SH-SY5Y (cell line): ENCODE measurements around the gene TMEM165.

Experiments
- GATA2 ChIP-seq: IDR thresholded peaks from 2 replicates; pipeline ENCODE4 v1.6.1; 2011; ENCODE audit warnings: mild to moderate bottlenecking, low read depth, low read length
- GATA3 ChIP-seq: IDR thresholded peaks from 2 replicates; pipeline ENCODE4 v1.6.1; 2011; ENCODE audit warnings: low read depth, mild to moderate bottlenecking, low read length, moderate library complexity

DNA sequence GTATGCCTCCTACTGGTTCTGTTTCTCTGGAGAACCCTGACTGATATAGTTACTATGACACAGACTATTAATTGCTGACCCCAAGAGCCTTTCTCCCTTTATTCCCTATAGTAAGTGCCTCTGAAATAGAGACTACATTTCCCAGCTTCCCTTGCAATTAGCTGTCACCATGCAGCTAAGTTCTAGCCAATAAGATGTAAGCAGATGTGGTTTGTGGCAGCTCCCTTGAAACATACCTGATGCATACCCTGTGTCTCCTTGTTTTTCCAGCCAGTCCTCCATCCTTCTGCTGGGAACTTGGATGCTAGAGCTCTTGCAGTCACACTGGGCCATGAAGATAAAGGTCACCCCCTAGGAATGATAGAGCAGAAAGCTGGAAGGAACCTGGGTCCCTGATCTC lies 9.7 kb upstream of the TMEM165 start:
- TF ChIP-seq GATA3: no peak
- no peak for TF ChIP-seq GATA2
